GM18502 (cell line): ENCODE results near the gene ADAMTS2.
"Not testable (repeated sequence)": the region's sequence is repeated elsewhere in the genome, so short reads cannot be mapped to it uniquely, and the experiment has no call there.

Experiments used
- ATAC-seq: cut with Tn5 transposase; IDR thresholded peaks from one replicate; pipeline ENCODE4 v1.9.1; 2021; ENCODE audit warnings: mild to moderate bottlenecking; ENCODE audit not compliant: unreplicated experiment, poor library complexity

The ADAMTS2 gene

DNA sequence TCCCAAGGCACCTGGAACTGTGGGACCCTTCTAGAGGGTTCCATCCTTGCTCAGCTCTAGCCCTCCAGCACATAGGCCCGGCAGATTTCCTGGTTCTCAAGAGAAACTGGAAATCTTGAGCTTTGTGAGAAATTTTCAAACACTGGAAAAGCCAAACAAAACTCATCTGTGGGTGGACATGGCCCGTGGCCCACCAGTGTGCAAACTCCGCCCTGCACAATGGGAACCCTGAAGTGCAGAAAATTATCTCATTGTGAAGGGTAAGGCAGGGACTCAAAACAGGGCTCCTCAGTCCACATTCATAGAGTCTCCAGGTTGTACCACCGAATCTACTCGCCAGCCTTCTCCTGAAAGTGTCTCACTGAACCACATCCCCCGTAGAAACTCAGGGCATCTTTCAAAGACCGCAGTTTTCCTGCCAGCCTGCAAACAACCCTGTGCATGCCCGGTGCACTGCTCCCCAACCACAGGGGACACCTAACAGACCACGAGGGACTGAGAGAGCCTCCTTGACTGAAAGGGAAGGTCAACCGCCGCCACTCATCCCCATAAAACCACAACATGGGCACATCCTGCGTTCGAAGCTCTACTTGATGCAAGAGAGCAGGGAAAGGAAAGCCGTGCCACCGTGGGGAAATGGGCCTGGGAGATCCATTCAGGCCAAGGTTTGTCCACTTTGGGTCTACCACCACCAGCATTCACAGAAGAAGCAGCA lies 18.1 kb downstream of the ADAMTS2 start:
- no peak for ATAC-seq

DNA sequence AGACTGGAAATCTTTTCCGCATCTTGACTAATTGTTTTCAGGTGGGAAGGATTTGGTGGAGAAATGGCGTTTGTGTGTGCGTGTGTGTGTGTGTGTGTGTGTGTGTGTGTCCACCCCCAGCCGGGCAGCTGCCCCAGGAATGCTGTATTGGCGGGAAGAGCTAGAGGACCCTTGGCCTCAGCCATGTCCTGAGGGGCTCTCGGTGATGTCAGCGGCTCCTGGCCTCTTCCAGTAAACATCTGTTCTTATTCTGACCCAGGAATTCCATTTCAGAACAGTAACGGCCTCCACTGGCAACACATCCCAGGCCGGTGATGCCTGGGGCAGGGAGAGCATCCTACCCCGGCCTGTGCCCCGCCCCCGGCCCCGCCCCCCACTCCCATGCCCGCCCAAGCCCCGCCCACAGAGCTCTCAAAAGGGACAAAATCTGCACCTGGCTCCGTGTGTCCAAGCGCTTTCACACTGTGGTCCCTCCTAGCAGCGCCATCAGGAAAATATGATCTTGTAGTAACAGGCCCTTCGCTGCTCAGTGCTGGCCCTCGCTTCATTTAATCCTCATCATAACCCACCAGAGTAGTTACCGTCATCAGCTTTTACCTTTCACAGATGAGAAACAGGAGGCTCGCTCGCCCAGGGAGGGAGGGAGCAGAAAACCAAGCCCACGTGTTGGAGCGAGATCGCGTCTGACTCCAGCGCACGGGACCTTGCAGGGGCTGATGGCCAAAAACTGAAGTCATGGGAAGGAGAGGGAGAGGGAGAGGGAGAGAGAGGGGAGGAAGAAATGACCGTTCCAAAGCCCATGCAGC lies 18.9 kb downstream of the ADAMTS2 start:
- ATAC-seq, result no peak

DNA sequence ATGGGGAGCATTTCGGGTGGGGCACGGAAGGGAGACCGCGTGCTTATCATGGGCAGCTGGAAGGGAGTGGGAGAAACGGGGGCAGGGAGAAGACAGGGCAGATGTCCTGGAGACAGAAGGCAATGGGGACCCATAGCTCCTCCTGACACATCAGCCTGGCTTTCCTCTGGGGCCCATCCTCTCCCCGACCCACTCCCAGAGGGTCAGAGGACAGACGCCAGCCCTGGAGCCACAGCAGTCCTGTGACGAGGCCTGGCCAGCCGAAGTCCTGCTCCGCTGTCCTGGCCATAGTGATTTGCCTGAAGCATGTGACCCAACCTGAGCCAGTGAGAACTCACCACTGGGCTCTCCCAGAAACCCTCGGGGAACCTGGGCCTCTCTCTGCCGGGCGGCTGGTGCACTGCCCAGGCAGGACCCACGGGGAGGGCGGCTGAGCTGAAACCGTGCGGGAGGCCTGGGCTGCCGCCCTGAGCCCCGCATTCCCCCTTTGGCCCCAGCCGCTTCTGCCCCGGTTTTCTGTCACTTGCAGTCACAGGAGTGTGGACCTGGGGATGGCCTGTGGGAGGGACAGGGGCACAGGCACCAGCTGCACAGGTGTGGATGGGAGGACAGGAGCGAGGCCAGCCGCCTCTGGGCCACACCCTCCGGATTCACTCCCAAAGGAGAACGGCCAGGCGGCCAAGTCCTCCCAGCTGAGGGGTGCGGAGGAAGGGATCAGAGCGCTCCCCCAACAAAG lies 19.8 kb downstream of the ADAMTS2 start:
- ATAC-seq, result no peak

DNA sequence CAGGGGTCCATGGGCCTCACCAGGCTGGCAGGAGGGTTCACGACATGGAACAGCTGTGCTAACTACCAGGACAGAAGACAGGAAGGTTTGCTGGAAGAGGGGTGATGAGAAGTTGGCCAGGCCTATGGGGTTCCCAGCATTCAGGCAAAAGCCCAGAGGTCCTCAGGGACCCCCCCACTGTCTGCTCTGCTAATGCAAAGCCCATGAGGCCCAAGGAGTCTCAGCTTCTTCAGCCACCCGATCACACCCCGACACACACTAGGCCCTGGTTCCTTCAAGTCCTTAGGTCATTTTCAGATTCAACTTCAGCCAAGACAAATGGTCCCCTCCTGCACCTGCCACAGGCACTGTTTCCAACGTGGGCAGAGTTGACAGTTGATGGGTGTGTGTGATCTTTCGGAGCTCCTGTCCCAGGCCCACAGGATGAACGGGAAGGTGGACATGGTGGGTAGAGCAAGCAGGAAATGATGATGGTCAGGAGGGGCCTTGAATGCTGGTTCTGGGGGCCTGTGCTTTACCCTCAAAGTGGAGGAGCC lies 20.4 kb downstream of the ADAMTS2 start:
- ATAC-seq, result no peak

DNA sequence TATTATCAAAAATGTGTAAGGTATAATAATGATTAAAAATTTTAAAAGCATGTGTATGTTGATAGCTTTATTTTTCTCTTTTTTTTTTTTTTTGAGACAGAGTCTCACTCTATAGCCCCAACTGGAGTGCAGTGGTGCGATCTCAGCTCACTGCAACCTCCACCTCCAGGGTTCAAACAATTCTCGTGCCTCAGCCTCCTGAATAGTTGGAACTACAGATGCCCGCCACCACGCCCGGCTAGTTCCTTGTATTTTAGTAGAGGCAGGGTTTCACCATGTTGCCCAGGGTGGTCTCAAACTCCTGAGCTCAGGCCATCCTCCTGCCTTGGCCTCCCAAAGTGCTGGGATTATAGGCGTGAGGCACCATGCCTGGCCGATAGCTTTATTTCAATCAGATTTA lies 20.9 kb downstream of the ADAMTS2 start:
- ATAC-seq, result not testable (repeated sequence)

DNA sequence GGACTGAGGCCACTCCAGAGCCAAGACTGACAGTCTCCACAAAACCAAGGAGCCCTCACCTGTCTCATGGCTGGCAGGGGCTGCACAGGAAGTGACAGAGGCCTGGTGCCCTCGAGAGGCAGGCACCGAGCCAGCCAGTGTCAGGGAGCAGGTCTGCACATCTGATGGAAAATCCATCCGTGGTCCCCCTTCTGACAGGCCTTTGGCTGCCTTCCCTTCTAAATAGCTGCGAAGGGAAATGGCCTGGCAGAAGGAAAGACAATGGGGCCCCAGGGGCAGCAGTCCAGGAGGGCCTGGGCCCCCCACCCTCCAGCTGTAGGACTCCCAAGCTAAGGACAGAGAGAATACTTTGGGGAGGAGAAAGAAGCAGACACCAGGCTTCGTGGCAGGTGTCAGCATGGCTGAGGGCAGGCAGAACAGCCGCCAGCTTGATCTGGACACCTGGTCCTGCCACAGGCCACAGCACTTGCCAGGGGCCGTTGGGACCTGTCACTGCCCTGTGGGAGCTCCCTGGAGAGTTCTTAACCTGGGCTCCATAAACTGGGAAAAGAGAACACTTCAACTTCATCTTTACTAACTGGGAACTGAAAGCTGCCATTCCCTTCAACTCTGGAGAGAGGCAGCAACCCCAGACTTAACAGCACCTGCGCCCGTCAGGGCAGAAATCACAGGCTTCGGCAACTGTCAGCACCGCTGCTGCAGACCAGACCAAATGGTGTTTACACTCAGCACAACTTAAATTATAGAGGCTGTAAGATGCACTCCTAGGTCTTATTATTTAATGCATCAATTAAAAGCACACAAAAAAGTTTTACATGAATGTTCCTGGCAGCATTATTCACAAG lies 22.0 kb downstream of the ADAMTS2 start:
- ATAC-seq, result no peak

DNA sequence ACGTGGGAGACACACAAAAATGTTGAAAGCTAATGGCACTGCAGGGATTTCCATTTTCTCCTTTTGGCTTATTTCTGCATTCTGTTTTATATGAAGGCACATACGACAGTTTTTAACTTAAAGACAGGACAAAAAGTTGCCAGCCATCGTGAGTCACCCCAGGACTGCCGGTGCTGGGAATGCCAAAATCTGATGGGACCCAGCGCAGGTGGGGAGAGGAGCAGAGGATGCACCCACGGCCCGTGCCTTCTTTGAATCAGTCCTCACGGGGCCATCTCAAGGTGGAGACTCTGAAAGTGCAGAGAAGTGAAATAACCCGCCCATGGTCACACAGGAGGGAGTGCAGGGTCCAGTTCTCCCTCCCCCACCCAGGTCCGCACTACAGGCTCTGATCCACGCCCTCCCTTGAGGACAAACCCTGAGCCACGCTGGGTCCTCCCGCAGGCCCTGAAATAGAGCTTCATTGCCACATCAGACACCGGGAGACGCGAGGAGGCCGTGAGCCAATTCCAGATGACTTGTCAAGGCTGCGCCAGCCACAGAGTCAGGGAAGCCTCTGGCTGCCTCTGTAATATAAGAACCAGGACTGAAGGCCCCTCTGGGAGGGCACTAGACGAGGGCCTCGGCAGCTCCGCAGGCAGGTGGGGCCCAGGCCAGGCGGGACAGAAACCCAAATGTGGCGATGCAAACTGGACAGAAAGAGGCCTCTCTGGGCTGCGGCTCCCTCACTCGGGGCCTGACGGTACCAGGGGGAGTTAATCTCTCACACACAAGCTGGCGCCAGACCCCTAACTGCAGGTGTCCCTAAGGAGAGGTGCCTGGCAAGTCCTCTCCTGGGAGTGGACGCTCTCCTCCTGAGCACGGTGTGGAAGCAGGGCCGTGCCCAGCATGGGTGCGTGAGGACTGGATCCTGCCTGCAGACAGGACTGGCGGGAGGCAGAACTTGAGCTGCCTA lies 22.9 kb downstream of the ADAMTS2 start:
- ATAC-seq, result no peak

DNA sequence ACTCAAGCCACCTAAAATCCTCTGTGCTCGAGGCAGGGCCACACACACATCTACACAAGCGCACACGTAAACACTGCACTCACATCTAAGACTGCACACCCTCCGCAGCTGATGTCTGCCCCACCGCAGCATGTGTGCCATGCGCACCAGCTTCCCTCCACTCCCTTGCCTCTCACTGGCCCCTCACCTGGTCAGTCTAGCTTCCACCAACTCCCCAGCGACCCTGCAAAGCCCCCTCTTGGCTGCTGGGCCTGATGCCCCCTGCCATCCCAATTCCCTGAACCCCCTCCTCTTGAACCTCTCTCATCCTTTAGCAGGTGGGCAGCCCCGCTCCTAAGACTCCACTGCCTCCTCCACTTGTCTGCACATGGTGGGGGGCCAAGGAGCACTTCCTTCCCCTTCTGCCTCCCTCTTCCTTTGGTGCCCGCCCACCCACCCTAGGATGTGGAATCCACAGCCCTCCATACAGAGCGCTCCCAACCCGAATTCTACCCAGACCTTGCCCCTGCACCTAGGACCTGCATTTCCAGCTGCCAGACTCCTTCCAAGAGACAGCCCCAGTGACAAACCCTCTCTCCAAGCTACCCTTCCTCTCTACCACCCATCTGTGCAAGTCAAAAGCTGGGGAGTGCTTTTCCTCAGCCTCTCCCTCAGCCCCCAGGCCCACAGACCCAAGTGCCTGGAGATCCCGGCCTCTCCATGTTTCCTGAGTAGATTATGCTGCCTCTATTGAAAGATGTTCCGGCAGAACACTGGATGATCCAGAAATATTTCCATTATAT lies 23.9 kb downstream of the ADAMTS2 start:
- ATAC-seq, result no peak

DNA sequence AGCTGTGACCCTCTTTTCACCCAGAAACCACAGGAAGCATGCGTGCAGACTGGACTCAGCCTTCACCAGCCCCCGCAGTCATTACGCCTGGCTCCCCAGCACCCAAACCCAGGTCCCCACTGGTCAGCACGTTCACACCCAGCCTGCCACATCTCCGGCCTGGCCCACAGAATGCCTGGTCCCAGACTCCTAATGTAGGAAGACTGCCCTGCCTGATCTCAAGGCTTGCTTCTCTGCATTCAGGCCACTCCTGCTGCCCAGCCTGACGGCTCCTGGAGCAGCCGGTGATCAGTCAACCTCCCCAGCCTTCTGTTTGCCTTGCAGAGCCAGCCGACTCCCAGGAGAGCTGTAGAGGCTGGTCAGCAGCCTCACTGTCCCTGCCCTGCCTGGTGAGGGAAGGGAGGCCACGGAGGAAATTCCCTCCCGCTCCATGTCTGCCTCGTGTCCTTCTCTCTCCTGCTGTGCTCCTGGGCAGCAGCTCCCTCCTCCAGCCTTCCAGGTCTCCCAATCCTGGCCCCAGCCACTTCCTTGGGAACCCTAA lies 25.4 kb downstream of the ADAMTS2 start:
- no peak for ATAC-seq

DNA sequence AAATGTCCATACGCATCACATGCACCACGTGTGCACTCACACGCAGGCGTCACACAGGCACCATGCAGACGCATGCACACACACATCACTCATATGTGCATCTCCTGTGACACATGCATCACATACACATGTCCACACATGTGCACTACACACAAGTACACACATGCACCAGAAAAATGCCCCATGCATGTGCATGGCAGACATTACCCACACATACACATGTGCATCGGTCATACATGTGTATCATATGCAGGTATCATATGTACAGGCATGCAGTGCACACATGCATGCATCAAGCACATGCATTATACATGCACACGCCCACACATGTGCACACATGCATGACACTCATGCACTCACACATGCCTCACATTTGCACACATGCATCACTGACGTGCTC lies 26.1 kb downstream of the ADAMTS2 start:
- no peak for ATAC-seq

DNA sequence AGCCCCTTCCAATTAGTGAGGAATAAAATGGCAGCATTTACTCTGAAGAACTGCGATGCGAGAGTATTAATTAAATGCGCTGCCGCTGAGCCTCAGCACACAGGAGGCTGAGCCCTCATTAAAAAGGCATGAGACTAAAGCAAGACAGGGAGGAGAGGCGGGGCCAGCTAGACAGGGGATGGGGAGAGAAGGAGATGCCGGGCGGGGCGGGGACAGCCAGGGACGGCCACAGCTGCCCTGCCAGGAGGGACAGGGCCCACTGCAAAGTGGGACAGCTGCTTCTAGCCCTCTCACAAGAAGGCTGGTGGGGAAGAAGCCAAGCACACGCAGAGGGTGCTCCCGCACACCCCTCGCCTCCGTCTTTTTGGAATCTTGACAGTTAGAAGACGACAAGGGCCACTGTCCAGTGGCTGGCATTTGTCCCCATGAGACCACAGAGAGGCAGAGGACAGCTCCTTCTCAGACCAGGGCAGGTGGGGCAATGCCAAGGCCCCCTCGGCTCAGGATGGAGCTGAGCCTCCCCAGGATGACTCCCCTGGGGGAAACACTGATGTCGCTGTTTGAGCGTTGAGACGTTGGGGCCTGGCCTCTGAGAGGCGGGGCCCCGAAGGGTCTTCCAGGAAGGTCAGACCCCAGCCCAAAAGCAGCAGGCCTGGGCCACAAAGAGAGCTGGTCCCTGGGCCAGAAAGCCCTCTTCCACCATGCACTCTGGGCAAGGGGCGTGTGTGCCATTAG lies 26.9 kb downstream of the ADAMTS2 start:
- no peak for ATAC-seq

DNA sequence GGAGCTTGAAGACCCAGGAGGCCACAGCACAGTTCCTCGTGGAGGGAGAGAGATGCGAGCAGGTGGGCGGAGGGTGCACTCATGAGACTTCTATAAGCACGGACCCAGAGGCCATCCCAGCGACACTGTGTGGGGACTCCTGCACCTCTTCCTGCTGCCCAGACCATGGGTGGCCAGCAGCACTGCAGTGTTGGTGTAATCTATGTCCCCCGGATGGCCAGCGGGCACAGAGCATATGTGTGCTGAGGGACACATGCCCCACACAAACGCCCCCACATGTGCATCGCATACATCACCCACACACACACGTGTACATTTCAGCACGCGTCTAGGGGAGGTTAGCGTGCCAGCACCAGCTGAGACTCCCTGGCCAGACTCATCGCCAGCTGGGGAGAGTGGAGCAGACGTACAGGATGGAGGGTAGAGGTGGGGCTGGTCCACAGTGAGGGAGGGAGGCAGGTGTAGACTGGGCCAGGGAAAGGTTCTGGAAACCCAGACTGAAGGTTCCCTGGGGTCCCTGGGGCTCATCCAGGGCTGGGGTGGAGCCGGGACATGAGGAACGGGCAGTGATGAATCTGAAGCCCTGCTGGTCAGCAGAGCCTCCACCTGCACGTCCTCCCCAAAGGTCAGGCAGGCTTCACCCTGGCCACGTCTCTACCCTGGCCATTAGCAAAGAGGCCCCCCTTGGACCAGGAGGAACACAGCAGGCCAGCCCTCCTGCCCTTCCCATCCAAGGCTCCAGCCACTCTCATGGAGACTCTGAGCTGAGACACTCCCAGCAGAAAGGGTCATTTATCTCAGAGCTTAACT lies 27.6 kb downstream of the ADAMTS2 start:
- ATAC-seq, result no peak

DNA sequence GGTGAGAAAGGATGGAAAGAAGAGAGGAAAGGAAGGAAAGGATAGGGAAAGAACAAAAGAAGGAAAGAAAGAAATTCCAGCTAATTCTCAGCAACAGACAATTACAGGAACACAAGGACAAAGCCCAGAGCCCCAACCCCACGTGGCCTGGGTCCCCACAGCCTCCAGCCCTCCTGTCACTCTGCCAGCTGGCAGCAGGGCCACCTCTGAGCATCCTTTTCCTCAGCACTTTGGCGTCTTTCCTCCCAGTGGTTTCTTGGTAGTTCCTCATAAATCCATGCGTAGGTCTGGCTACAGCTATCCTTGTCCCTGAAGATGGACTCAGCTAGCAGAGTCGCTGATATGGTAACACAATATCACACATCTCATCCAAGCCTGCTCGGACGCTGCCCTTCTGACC lies 28.3 kb downstream of the ADAMTS2 start:
- ATAC-seq, result no peak

DNA sequence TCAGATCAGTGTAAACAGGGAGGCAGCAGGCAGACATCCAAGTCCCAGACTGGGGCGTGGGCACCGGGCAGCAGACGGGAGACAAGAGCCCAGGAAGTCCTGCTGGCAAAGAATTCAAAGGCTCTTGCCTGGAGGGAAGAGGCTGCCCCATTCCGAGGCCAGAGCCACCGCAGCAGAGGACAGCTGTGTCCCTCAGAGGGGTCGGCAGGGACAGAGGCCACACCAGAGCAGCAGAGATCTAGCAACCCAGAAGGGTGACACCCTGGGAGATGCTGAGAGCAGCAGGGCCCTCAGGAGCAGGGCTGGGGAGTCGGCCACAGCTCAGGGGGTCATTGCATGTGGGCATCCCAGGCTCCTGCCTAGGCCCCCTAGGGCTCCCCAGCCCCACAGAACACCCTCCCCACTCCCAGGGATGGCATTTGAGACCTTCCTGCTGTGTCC lies 29.1 kb downstream of the ADAMTS2 start:
- no peak for ATAC-seq

DNA sequence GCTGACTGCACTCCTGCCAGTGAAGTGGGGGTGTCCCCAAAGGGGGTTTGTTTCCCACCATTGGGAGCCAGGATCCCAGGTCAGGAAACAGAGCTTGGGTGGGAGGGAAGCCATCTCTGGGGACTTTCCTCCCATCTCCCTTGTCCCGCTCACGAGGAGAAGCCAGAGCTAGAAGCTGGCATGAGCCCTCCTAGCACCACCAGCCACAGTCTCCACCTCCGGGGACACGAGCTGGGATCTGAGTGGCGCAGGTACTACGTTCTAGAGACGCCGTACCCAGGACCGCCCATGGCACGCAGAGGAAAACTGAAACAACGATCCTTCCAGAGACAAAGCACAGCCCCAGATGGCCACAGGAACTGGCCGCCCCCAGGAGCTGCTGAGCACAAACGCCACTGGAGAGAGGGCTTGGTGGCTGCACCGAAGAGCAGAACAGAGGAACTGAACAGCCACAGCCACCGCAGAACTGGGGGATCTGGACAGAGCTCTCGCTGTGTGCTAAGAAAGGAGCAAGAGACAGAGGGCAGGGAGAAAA lies 29.8 kb downstream of the ADAMTS2 start:
- no peak for ATAC-seq
